GM19438 (cell line): ENCODE data around the gene TCP11L1.
A peak's percentile ranks its signal among the peaks of the same experiment; 100 is the strongest.
"Not testable (repeated sequence)": the region's sequence is repeated elsewhere in the genome, so short reads cannot be mapped to it uniquely, and the experiment has no call there.

ENCODE experiments used
- ATAC-seq: cut with Tn5 transposase; IDR thresholded peaks from one replicate; pipeline ENCODE4 v1.9.1; 2021; ENCODE audit warnings: low read depth; ENCODE audit not compliant: unreplicated experiment

The TCP11L1 gene

GRCh38 chr11:33064033-33064825 lies 24.9 kb downstream of the TCP11L1 start:
- no peak for ATAC-seq

DNA sequence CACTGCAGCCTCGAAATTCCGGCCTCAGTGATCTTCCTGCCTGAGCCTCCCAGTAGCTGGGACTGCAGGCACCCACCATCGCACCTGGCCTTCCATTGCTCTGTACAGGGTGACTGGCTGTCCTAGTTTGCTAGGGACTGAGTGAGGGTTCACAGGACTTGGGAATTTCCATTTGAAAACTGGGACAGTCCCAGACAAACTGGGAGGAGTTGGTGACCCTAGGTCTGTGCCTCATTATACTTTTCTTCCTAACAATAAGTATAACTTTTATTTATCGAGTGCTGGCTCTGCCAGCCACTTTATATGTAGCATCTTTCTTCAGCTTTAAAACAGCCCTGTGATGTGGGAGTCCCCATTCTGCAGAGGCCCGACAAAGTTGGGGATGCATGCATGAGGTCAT lies 25.5 kb downstream of the TCP11L1 start:
- ATAC-seq = no peak

- peak; percentile 66 for ATAC-seq
These were observed 26.2 kb downstream of the TCP11L1 start for GRCh38 chr11:33065445-33066178.

DNA sequence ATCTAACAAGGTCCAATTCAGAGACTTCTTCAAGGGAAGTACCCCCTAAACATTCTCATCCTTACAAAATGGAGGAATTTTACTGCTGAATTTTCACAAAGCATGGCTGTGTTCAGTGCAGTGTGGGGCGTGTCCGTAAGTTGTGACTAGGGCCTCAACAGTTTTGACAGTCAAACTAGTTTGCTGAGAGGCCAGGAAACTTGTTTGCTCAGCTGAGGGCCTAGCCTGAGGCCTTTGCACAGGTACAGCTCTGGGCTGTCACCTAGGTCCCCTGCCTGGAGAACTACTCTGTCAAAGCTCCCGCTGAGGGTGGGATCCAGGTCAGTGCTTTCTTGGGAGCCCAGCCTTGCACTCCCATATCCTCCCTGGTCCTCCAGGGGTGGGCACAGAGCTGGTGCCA lies 27.9 kb downstream of the TCP11L1 start:
- ATAC-seq = no peak

GRCh38 chr11:33068611-33069340 lies 29.4 kb downstream of the TCP11L1 start:
- ATAC-seq = no peak

DNA sequence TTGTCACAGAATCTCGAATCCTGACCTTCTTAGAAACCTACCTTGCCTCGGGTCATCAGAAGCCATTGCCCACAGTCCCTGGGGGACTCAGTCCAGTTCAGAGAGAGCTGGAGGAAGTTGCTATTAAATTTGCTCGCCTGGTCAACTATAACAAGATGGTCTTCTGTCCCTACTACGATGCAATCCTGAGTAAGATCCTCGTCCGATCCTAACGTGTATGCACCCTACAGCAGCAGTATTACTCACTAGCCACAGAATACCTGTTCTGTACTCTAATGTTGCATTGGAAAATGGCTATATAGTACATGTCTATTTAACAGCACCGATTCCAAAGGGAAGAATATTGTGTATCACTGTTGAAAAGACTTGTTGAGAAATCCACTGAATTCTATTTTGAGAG lies 33.1 kb downstream of the TCP11L1 start:
- ATAC-seq = no peak

DNA sequence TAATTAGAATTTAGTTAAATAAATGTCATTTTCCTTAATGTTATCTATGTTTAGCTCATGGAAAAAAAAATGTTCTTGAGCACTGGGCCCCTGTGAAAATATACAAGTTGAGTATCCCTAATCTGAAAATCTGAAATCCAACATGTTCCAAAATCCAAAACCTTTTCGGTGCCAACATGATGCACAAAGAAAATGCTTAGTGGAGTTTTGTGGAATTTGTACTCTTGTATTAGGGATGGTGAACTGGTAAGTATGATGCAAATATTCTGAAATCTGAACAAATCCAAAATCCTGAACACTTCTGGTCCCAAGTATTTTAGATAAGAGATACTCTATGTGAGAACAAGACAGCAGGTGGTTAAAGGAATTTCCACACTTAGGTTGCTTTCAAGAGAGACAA lies 44.5 kb downstream of the TCP11L1 start:
- ATAC-seq = no peak

DNA sequence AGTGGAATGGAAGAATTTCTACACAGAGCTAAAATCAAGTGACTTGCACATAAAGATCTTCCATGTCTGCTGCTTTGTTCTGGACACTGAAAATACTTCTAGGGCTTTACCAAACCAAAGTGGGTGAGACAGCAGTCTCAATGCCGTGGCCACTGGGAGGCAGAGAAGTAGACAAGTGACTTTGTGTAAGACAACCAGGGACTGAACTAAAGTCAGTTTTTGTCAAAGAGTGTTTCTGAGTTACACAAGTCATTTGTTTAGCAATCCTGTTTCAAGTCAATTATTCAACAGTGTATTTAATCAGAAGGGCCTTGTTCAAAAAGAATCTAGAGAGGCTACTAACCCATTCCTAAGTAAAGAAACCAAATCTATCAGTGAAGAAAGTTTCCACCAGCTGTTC lies 46.6 kb downstream of the TCP11L1 start:
- ATAC-seq = no peak

DNA sequence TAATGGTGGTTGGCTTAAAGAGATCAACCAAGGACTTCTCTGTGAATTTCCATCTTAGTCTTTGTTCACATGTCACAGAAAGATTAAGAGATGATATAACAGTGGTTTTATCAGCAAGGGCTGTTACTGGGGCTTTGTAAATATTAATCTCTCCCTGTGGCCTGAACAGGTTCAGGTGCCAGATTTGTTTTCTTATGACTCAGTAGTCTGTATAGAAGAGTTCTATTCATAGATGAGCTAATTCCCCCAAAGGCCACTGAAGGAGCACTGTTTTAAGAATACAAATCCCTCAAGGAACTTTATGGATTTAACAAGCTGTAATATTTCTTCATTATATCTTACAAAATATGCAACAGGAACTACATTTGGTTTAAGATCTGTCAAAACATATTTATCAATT lies 50.4 kb downstream of the TCP11L1 start:
- ATAC-seq = no peak

- no peak for ATAC-seq
These were observed 54.8 kb downstream of the TCP11L1 start for GRCh38 chr11:33094157-33094556.

DNA sequence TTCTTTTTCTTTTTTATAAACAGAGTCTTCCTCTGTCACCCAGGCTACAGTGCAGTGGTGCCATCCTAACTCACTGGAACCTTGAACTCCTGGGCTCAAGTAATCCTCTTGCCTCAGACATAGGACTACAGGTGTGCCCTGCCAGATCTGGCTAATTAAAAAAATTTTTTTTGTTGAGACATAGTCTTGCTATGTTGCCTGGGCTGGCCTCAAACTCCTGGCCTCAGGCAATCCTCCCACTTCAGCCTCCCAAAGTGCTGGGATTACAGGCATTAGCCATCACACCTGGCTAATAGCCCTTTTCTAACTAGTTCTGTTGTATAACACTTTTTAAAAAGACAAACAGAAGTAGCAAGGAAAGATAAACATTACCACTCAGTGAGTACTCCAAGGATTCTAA lies 64.5 kb downstream of the TCP11L1 start:
- ATAC-seq = no peak

DNA sequence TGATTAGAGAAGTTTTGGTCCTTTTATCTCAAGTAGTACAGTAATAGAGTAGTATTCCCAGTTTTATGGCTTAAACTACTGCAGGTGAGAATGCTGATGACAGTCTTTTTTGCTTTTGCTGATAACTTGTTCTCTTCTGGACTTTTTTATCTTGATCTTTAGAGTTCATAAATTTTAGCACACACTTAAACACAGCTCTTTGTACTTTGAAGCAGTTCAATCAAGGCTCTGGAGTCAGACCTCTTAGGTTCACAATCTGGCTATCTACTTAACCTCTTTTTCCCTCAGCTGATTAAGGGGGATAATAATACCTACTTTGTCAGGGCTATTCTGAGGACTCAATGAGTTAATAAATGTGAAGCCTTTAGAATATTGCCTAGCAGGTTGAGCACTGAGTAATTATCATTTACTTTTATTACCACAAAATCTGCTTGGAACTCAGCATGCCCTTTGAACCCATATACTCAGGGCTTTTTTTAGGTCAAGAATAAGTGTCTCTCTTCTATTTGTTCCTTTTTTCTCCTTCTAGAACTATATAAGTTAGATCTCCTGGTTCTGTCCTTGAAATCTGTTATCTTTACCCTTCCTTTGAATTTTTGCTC lies 70.0 kb downstream of the TCP11L1 start:
- no peak for ATAC-seq

DNA sequence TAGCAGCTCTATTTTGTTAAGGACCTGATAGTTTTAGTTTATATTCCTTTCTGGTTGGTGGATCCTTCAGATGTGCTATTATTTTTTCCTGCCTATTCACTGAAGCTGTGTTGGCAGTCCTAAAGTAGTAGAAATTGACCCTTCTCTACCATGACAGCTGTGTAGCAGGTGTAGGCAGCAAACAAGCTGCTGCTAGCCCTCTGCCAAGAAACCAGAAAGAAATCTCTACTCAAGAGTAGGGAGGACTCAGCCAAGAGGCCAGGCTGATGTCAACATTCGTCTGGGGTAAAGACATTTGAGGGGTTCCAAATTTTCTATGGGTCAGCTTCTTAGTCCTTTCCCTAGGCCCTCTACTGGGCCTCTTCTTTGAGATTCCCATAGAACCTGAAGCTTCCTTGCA lies 70.7 kb downstream of the TCP11L1 start:
- ATAC-seq = no peak

GRCh38 chr11:33116535-33116934 lies 77.2 kb downstream of the TCP11L1 start:
- no peak for ATAC-seq

- ATAC-seq = not testable (repeated sequence)
These were observed 83.3 kb downstream of the TCP11L1 start for GRCh38 chr11:33122696-33123095.
